Smooth muscle cell (in vitro differentiated cells): Measurements from ENCODE around the gene P4HB. TPM values are rescaled to one million over a fixed set of nuclear protein-coding genes. Genes with fewer than 3 reads are reported as not detected.

Experiments used
- DNase-seq: peaks from one replicate; lab custom pipeline; 2025; ENCODE audit not compliant: unreplicated experiment; lab: John Stamatoyannopoulos, UW
- H2AFZ ChIP-seq: fragments of 200-600 bp; sonication (generic); 2 replicates; pipeline ENCODE4 v1.6.0; 2016; ENCODE audit warnings: antibody characterized with exemption, low read depth, mild to moderate bottlenecking
- H3F3A ChIP-seq: fragments of 200-600 bp; sonication (generic); 2 replicates; pipeline ENCODE4 v1.6.0; 2017; ENCODE audit warnings: antibody characterized with exemption, low read depth
- H3K27ac ChIP-seq: fragments of 200-600 bp; sonication (generic); 2 replicates; pipeline ENCODE4 v1.5.1; 2016; ENCODE audit warnings: low read depth, mild to moderate bottlenecking
- H3K27me3 ChIP-seq: fragments of 200-600 bp; sonication (generic); 2 replicates; pipeline ENCODE4 v1.6.1; 2016; ENCODE audit warnings: low read depth, mild to moderate bottlenecking
- H3K36me3 ChIP-seq: fragments of 200-600 bp; sonication (generic); 2 replicates; pipeline ENCODE4 v1.5.1; 2016; ENCODE audit warnings: low read depth
- H3K4me1 ChIP-seq: fragments of 200-600 bp; sonication (generic); 2 replicates; pipeline ENCODE4 v1.5.1; 2016; ENCODE audit warnings: low read depth
- H3K4me2 ChIP-seq: fragments of 200-600 bp; sonication (generic); 2 replicates; pipeline ENCODE4 v1.6.0; 2016; ENCODE audit warnings: mild to moderate bottlenecking
- H3K4me3 ChIP-seq: fragments of 200-600 bp; sonication (generic); 2 replicates; pipeline ENCODE4 v1.5.1; 2016; ENCODE audit warnings: mild to moderate bottlenecking
- H3K79me2 ChIP-seq: fragments of 200-600 bp; sonication (generic); 2 replicates; pipeline ENCODE4 v1.6.0; 2016; ENCODE audit warnings: low read depth, mild to moderate bottlenecking
- H3K9ac ChIP-seq: fragments of 200-600 bp; sonication (generic); 2 replicates; pipeline ENCODE4 v1.6.0; 2016; ENCODE audit warnings: low read depth
- H3K9me3 ChIP-seq: fragments of 200-600 bp; sonication (generic); replicated peaks from 2 replicates; pipeline ENCODE4 v1.5.1; 2016; ENCODE audit warnings: low read depth
- H4K20me1 ChIP-seq: fragments of 200-600 bp; sonication (generic); 2 replicates; pipeline ENCODE4 v1.6.0; 2016; ENCODE audit warnings: low read depth
- WGBS: methylation state at CpG from one replicate; pipeline ENCODE4 v1.1.7; 2016; ENCODE audit warnings: low lambda C conversion rate; 5-methylcytosine and 5-hydroxymethylcytosine counted together
- polyA plus RNA-seq: library from polyadenylated mRNA; unstranded; fragments of >200 nt; fragmentation: Nextera tagmentation; extraction: Ambion mirVana; gene quantifications from 2 replicates; pipeline ENCODE4 v1.2.1, GENCODE V29; 2016
- total RNA-seq: library from RNA; depleted of rRNA; stranded (reverse); fragments of >200 nt; gene quantifications from 2 replicates; pipeline ENCODE4 v1.2.3, GENCODE V29; 2014
- TF ChIP-seq, protein P1 (sequence below): fragments of 200-600 bp; sonication (generic); IDR thresholded peaks from 2 replicates; pipeline ENCODE4 v1.5.1; 2017; ENCODE audit warnings: borderline replicate concordance, mild to moderate bottlenecking, antibody characterized with exemption; ENCODE audit not compliant: insufficient read depth, poor library complexity, severe bottlenecking

P4HB gene
- total RNA-seq (1,406 and 1,593 TPM in 2 replicates), polyA plus RNA-seq (1,326 and 1,526 TPM in 2 replicates)

DNA sequence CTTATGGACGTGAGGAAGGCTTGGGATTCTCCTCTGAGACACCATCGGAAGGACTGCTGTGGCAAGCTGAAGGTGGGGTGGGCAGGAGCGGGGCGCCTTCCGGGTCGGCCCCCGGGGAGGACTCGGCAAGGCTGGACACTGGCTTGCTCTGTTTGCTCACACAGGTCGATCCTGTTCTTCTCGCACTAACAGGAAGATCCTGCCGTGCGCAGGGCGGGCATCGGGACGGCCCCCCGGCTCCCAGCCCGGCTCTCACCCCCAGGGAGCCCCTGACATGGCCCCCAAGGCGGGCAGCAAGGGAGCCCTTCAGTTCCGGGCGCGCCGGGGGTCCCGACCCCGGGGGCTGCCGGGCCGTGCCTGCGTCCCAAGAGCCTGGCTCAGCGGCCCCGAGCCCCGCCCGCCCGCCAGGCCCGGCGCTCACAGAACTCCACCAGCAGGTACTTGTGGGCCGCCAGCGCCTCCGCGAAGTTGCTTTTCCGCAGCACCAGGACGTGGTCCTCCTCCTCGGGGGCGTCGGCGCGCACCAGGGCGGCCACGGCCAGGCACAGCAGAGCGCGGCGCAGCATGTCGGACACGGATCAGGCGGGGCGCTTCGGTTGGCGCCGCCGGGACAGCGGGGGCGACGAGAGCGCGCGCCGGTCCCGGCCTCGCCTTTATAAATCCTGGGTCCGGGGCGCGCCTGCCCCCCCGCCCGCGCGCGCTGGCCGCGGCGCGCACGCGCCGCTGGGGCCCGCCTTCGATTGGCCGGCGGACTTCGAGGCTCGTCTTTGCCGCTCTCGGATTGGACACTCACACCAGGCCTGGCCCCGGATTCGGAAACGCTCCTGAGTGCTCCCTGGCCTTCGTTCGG is at the start of gene P4HB:
Gene P4HB, minus strand, starts transcription at position 630 of the 850 bp plus-strand sequence. Its CDS starts 64 bp downstream, at position 566.
- Histone ChIP-seq H3K9ac (peak within 1 kb of the TSS; percentile 94), H3K36me3 (peaks cover 6% of the 10 kb centered on the region), H3K4me3 (peak within 1 kb of the TSS; percentile 100), H3F3A (peaks cover 15% of the 10 kb centered on the region), H3K9me3 (no peaks in the 10 kb centered on the region), H3K4me1 (peaks cover 25% of the 10 kb centered on the region), H3K27ac (peak within 1 kb of the TSS; percentile 98), H4K20me1 (peaks cover 74% of the 10 kb centered on the region), H3K27me3 (no peaks in the 10 kb centered on the region), H2AFZ (no peak within 1 kb of the TSS), H3K4me2 (peak within 1 kb of the TSS; percentile 98), H3K79me2 (peaks cover 90% of the 10 kb centered on the region)
- 2% methylated on average over 59 of the region's 95 CpGs for WGBS
- TF ChIP-seq, protein P1, sequence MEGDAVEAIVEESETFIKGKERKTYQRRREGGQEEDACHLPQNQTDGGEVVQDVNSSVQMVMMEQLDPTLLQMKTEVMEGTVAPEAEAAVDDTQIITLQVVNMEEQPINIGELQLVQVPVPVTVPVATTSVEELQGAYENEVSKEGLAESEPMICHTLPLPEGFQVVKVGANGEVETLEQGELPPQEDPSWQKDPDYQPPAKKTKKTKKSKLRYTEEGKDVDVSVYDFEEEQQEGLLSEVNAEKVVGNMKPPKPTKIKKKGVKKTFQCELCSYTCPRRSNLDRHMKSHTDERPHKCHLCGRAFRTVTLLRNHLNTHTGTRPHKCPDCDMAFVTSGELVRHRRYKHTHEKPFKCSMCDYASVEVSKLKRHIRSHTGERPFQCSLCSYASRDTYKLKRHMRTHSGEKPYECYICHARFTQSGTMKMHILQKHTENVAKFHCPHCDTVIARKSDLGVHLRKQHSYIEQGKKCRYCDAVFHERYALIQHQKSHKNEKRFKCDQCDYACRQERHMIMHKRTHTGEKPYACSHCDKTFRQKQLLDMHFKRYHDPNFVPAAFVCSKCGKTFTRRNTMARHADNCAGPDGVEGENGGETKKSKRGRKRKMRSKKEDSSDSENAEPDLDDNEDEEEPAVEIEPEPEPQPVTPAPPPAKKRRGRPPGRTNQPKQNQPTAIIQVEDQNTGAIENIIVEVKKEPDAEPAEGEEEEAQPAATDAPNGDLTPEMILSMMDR: no peak
- peak; percentile 99 for DNase-seq

- Histone ChIP-seq H3K9me3 (no peaks in the 10 kb centered on the region), H3K27ac (no peak overlapping the region), H3K27me3 (no peaks in the 10 kb centered on the region), H2AFZ (no peak overlapping the region), H3K4me1 (peaks cover 4% of the 10 kb centered on the region), H4K20me1 (peaks cover 37% of the 10 kb centered on the region), H3K4me3 (no peak overlapping the region), H3K79me2 (peaks cover 10% of the 10 kb centered on the region), H3K4me2 (no peak overlapping the region), H3K9ac (no peak overlapping the region), H3F3A (peaks cover 9% of the 10 kb centered on the region), H3K36me3 (no peaks in the 10 kb centered on the region)
- WGBS: 95% methylated on average over 12 of the region's 12 CpGs
- TF ChIP-seq, protein P1: no peak
- DNase-seq: no peak
These were observed 48.9 kb upstream of the P4HB start for GRCh38 chr17:81909231-81909630.

DNA sequence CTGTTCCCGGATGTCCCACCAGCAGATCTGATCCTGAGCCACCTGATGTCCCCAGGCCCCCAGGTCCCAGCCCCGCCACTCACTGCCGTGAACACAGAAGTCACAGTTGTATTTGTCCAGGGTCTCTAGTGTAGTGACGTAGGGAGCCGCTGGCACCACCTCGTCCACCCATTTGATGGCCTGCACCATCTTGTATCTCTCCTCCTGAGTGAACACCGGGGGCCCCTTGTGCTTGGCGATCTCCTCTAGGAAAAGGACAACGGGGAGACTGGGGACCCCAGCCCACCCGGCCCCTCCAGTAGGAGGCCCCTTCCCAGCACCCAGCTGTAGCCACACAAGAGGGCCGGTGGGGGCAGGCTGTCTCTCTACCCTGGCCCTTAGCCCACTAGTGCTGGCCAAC is 48.5 kb upstream of the P4HB start:
- H3K4me3 ChIP-seq: no peak overlapping the region
- H4K20me1 ChIP-seq: peaks cover 37% of the 10 kb centered on the region
- no peak overlapping the region for H2AFZ ChIP-seq
- peaks cover 10% of the 10 kb centered on the region for H3K79me2 ChIP-seq
- peaks cover 4% of the 10 kb centered on the region for H3K4me1 ChIP-seq
- no peak overlapping the region for H3K27ac ChIP-seq
- TF ChIP-seq, protein P1: no peak
- no peaks in the 10 kb centered on the region for H3K9me3 ChIP-seq
- H3K27me3 ChIP-seq: no peaks in the 10 kb centered on the region
- no peak overlapping the region for H3K4me2 ChIP-seq
- no peak overlapping the region for H3K9ac ChIP-seq
- DNase-seq: no peak
- WGBS: 97% methylated on average over 11 of the region's 11 CpGs
- no peaks in the 10 kb centered on the region for H3K36me3 ChIP-seq
- H3F3A ChIP-seq: peaks cover 9% of the 10 kb centered on the region
